NOMO-1 (cell line): Measurements from ENCODE around the gene ZNF70.

Source experiments
- DNase-seq, 2 experiments: peaks; one replicate each; lab custom pipeline; 2025; ENCODE audit not compliant: unreplicated experiment in 2 of 2; lab: John Stamatoyannopoulos, UW

Gene ZNF70

DNA sequence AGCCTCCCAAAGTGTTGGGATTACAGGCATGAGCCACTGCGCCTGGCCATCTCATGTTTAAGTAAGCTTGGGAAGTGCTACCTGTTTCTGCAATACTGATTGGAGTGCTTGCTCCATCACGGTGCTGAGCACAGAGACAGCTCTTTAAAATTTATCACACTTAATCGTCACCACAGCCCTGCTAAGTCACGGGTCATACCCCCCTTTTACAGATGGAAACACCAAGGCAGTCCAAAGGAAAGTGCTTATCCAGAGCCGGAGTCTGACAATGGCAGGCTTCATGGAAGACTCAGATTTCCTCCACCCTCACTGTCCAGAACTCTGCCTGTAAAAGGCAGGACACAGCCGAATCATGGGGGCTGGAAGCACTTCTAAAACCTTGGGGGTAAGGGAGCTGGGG is 9.1 kb upstream of the ZNF70 start:
- no peak for DNase-seq

DNA sequence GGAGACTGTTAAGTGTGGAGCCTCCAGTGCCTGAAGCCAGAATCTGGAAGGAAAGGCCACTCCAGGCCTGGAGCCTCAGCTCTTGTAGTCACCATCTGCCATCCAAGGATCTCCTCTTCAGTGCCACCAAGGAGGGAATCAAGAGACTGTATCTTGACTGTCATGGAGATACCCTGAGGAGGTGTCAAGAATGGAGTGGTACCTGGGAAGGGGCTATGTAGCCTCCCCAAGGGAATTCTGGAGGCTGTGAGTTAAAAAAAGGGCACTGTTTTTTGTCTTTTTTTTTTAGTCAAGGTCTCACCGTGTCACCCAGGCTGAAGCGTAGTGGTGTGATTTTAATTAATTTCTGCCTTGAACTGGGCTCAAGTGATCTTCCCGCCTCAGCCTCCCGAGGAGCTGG is 8.7 kb upstream of the ZNF70 start:
- DNase-seq = no peak

DNA sequence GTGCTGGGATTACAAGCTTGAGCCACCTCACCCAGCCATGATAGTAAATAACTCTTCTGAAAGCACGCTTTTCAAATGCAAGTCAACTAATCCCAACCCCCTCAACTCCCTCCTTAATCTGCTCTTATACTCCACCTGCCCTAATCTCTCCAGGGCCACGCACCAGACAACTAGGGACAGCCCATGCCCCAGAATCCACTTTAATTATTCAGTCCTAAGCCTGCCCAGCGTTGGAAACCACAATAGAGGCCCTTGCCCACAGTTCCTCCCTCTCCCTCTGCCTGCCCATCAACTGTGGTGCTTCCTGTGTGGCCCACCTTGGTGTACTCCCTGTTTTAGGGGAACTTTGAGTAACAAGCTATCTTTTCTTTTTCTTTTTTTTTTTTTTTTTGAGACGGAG is 6.0 kb upstream of the ZNF70 start:
- peak in 1 of 2 experiments; percentile 19 for DNase-seq

DNA sequence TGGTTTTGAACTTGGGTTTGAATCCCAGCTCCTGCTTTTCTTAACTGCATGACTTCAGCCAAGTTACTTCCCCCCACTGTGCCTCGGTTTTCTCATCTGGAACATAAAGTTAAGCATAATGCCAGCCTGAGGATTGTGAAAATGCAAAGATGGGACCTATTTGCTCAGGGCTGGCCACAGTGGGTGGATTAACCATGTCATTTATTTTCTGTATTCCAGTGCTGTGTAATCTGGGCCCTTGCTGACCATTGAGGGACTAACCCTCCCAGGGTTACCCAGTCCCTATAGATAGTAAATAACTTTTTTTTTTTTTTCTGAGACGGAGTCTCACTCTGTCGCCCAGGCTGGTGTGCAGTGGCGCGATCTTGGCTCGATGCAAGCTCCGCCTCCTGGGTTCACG is 4.8 kb upstream of the ZNF70 start:
- DNase-seq = no peak

DNA sequence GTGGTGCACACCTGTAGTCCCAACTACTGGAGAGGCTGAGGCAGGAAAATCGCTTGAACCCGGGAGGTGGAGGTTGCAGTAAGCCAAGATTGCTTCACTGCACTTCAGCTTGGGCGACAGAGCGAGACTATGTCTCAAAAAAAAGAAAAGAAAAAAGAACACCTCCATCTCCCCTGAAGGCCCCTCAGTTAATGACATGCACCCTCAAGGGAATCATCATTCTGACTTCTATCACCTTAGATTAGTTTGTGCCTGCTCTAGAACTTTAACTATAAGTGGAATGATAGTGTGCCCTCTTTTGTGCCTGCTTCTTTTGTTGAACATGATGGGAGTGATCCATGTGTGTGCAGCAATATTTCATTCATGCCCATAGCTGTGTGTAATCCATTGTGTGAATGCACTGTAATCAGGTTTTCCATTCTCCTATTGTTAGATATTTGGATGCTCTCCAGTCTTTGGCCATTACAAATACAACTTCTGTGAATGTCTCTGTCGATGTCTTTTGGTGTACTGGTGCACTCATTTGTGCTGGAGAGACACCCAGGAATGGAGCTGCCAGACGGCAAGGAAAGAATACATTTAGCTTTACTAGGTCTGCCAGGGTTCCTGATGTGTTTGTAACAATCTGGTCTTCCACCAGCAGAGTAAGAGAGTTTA is 4.2 kb upstream of the ZNF70 start:
- no peak for DNase-seq

DNA sequence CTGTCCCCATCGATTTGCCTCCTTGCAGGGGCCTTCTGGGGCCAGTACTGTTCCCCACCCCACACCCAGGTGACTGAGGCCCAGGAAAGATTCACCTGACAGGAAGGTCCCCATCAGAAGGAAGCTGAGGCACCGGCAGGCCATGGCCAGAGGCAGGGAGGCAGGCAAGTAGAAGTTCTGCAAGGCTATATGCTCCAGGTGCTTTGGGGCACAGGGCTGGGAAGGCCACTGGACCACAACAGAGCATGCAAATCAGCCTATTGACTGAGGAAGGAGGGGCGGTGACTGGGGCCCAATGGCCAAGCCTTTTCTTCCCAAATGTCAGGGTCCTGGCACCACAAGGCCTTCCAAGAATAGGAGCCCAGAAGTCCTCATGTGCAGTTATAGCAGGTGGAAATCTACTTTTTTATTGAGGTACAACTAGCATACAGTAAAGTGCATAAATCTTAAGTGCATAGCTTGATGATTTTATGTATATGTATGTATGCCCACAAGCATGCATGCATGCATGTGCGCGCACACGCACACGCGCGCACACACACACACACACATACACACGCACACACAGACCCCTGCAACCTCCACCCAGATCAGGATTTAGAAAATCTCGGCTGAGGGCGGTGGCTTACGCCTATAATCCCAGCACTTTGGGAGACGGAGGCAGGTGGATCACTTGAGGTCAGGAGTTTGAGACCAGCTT is 3.5 kb upstream of the ZNF70 start, which contains the start of gene VPREB3:
Gene VPREB3 (minus strand): TSS at position 206 of the 700 bp plus-strand sequence. CDS start 62 bp downstream, at position 144.
- DNase-seq = no peak

DNA sequence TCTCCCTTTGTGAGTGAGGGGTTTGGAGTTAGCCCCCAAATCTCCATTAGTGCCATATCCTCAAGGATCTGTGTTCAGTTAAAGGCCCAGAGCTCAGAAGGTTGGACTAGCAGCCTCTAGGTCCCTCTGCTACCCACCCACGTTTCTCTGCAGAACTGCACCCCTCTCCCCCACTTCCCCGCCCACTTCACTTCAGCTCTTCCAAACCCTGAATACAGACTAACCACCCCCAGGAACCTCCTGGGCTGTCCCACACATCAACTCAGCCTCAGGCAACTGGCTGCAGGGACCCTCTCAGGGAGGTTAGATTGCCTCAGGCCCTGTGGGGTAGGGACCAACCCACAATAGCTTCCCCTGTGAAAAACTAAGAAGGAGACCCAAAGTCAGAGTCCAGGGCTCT is 2.5 kb upstream of the ZNF70 start:
- no peak for DNase-seq

DNA sequence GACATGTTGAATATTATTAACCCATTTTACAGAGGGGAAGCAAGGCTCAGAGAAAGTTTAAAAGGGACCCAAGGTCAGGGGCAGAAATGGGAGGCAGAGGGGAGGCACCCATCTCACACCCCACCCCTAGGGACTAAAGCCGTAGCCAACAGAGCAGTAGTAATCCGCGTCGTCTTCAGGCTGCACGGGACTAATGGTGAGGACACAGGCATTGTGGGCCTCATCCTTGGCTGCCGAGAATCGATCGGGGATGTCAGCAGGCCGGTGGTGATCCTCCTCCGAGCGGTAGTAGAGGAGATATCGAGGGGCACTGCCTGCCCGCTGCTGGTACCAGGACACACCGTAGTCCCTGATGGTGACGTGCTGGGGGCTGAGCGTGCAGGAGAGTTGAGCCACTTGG is 1.8 kb upstream of the ZNF70 start:
- no peak for DNase-seq

DNA sequence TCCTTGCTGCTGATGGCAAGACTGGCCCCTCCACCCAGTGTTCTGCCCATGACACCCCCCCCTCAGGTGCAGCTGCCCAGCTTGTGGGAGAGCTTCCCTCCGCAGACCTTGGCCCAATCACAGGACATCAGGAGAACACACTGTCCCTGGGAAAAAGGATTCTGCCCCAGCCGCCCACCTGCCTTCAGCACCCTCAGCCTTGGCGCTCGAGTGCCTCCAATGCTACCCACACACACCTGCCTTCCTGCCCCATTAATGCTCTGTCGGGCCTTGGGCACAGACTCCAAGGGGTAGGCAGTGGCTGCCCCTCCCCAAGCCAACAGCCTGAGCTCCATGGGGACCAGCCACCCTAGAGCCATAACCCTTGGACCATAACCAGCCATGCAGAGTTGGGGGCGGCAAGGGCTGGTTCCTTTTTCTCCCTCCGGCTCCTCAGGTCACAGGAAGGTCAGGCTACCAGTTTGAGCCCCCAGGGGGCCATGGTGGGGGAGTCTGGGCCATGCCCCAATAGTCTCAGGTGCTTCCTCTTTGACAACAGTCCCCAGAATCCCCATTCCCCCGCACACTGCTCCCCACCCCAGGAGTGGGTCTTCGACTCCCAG is 1.3 kb upstream of the ZNF70 start:
- DNase-seq = no peak

DNA sequence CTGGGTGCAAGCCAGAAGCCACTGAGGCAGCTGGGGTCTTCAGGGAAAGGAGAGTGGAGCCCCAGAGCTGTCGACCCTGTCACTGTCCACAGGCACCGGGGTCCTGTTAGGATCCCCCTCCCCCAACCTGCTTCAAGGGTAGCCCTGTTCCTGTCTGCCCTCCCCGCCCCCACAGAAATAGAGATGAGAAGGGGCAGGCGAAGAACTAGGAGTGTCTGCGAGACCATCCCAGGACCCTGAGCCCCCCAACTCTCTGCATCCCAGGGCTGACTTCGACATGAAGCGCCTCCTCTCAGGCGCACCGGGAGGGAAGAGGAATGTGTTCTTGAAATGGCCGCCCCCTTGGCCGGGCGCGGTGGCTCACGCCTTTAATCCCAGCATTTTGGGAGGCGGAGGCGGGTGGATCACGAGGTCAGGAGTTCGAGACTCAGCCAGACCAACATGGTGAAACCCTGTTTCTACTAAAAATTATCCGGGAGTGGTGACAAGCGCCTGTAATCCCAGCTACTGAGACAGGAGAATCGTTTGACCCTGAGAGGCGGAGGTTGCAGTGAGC is 607 bp upstream of the ZNF70 start:
- no peak for DNase-seq

DNA sequence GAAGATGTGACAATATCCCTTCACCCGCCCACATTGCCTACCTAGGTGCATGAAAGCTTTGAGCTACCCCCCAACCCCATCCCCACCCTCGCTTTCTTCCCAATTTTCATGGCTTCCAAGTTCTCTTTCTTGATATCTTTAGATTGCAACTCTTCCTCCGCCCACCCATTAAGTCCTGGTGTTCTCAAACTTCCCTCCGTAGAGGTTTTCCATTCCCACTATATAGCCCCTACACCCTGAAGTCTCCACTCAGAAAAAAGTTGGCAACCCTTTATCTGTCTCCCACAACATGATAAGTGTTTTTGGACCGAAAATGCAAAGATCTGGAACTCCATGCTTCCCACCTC is 572 bp downstream of the ZNF70 start:
- DNase-seq = no peak

DNA sequence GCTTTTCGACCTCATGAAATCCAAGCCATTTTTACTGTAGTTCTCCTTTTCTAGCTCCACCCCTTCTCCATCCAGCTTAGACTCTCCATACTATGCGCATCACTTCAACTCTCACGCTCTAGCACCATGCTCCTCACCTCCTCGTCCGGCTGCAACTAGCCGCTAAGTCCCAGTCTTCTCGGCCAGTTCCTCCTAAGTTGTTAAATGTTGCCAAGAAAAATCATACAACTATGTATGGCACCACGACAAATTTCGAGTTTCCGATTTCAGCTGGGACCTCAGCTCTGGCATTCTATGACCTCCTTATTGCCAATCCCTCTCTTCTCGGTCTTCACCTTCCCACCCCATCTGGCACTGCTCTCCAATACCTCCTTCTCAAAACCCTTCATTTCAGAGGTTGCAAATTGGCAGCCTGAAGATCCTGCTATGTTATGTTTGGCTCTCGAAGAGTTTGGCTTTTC is 1.0 kb downstream of the ZNF70 start:
- DNase-seq = peak; percentile 36 to 71

DNA sequence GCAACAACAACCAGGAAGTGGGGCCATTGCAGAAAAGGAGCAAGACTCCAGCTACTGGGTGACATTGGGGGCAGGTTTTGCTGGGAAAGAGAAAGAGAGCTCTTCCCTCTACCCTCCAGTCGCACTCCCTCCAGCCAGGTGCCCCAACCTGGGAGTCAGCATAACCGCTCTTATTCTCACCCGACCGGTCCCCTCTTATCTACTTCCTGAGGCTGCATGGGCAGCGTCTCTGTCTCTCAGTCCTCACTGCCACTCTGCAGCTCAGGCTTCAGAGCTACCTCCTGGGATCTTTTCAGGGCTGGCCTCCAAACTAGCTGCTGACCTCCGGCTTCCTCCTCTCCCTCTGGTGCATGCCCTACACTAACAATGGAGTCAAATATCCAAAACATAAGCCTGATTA is 5.1 kb downstream of the ZNF70 start:
- no peak for DNase-seq

DNA sequence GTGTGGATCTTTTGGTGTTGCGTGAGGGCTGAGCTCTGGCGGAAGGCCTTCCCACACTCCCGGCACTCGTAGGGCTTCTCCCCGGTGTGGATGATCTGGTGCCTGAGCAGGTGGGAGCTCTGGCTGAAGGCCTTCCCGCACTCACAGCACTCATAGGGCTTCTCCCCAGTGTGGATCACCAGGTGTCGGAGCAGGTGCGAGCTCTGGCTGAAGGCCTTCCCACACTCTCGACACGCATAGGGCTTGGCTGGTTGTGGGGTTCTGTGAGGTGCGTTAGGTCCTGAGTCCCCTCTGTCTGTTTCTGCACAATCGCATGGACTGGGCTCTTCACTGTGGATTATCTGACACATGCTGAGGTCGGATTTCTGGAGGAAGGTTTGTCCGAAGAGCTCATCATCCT is 6.4 kb downstream of the ZNF70 start:
- no peak for DNase-seq

DNA sequence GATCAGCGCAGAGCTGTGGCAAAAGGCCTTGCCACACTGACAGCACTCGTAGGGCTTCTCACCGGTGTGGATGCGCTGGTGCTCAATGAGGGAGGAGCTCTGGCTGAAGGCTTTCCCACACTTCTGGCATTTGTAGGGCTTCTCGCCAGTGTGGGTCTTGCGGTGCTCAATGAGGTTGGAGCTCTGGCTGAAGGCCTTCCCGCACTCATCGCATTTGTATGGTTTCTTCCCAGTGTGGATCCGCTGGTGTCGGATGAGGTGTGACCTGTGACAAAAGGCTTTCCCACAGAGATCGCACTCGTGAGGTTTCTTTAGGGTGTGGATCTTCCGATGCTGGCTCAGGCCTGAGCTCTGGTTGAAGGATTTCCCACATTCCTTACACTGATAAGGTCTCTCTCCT is 6.9 kb downstream of the ZNF70 start:
- no peak for DNase-seq

DNA sequence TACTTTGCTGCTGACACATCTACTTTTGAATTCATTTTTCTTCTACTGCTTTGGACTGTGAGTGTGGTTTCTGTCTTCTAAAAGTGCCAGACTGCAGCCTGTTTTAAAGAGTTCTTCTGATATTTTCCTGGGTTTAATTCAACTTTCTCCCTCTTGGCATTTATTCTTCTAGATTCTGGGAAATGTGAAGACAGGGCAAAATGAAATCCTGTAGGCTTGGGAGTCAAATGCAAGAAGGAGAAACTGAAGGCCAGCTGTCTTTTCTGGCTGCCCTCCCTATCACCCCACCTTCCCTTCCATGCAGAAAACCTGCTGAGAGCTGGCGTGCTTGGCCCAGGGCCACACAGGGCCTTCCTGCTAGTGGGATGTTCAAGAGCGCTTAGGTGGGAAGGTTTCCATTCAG is 7.6 kb downstream of the ZNF70 start:
- DNase-seq = no peak

DNA sequence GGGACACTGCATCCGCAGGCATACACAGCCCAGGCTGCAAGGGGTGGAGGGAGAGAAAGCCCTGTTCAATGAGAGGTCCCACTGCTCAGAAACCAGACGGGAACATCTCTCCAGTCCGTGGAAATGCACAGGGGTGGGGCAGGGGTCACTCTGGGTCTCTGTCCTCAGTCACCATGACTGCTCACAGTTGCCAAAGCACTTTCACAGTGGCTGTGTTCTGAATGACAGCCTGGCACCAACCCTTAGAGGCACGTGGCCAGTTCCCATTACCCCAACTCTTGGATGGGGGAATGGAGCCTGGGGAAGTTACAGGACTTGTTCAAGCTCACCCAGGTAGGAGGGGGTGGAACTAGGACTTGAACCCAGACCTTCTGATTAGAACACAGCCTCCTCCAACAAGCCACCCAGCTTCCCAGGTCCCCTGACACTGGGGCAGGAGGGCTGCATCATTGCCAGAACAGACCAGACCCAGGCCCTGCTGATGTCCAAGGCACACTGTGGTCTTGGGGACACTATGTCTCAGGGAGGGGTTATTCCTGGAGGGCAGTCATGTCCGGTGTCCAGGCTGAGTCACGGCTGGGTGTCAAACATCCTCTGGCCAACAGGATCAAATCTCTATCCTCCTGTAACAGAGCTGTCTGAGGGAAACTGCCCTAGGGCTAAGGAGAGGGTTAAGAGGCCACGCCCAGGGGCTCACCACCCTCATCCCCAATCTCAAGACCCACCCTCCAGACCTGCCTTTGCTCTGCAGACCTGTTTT is 8.2 kb downstream of the ZNF70 start:
- DNase-seq = no peak

DNA sequence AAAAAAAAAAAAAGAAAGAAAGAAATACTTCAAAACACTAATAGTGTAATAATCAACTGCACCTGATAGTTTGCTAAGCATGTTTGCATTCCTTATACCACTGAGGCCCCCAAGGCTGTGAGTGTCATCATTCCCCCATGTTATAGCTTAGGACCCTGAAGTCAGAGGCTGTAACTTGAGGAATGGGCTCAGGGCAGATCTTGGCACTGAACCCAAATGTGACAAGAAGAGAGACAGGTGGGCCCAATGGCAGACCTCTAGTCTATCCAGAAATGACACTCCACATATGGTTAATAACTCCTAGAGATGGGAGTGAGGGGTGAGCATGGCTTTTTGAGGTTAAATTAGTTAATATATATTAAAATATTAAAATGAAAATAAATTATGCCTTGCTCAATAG is 13.2 kb downstream of the ZNF70 start:
- no peak for DNase-seq

DNA sequence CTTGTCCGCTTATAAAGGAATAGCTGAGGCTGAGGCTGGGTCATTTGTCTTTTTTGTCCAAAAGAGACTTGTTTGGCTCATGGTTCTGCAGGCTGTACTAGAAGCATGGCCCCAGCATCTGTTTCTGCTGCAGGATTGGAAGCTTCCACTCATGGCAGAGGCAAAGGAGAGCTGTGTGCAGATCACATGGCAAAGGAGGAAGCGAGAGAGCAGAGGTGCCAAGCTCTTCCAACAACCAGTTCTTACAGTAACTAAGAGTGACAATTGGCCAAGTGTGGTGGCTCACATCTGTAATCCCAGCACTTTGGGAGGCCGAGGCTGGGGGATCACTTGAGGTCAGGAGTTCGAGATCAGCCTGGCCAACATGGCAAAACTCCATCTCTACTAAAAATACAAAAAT is 22.8 kb downstream of the ZNF70 start:
- DNase-seq = peak; percentile 7 to 25

DNA sequence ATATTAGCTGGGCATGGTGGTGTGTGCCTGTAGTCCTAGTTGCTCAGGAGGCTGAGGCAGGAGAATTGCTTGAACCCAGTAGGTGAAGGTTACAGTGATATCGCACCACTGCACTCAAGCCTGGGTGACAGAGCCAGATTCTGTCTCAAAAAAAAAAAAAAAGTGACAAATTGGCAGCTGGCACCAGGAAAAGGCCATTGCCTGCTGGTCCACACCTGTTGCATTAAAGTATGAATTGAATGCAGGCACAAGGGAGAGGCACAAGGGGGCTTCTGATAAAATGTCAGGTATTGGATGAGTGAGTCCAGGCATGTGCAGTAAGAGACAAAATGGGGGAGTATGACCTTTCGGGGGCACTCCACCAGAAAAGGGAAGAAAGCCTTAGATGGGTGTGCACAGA is 28.2 kb downstream of the ZNF70 start:
- DNase-seq = no peak

DNA sequence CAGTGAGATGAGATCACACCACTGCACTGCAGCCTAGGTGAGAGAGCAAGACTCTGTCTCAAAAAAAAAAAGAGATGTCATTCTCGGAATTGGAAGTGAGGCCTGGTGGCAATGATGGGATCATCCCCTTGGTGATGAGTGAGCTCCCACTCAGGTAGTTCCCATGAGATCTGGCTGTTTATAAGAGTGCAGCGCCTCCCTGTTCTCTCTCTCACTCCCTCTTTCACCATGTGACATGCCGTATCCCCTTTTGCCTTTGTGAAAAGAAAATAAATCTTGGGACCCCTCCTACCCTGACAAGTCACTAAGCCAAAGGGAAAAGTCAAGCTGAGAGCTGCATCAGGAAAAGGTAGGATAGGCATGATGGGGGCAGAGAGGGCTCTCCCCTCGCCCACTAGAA is 28.8 kb downstream of the ZNF70 start:
- DNase-seq = no peak
